Activated CD8-positive, alpha-beta memory T cell treated with anti-CD3 and anti-CD28 coated beads, Interleukin-2, amount 10 ng/mL, durations not matched to agents 7 days and 5 days (primary cell): ENCODE data around the gene SPRR4. TPM values are rescaled to one million over a fixed set of nuclear protein-coding genes. Genes with fewer than 3 reads are reported as not detected.
"Not testable (repeated sequence)": the region's sequence is repeated elsewhere in the genome, so short reads cannot be mapped to it uniquely, and the experiment has no call there.

Experiments
- ATAC-seq: fragments of 150-1000 bp; cut with Tn5 transposase; one replicate; pipeline ENCODE4 v1.10.0; 2021; ENCODE audit warnings: moderate library complexity
- CTCF ChIA-PET: fragments of 350-600 bp; sonication (Branson Sonifier 250); formaldehyde crosslinking; loops from one replicate; lab custom pipeline; 2021; ENCODE audit warnings: antibody characterized with exemption; lab: Charles Lee
- DNase-seq: peaks from one replicate; pipeline ENCODE4 v3.0.0-alpha.2; 2020
- H3K27ac Mint-ChIP-seq: one replicate; pipeline ENCODE4 v1.8.0; 2021; ENCODE audit warnings: mild to moderate bottlenecking, mixed read lengths
- H3K27me3 Mint-ChIP-seq: one replicate; pipeline ENCODE4 v1.8.0; 2021; ENCODE audit warnings: mixed read lengths
- H3K36me3 Mint-ChIP-seq: one replicate; pipeline ENCODE4 v1.8.0; 2021; ENCODE audit warnings: mild to moderate bottlenecking, mixed read lengths
- H3K4me1 Mint-ChIP-seq: one replicate; pipeline ENCODE4 v1.8.0; 2021; ENCODE audit warnings: mixed read lengths
- H3K4me3 Mint-ChIP-seq: one replicate; pipeline ENCODE4 v1.8.0; 2021; ENCODE audit warnings: mild to moderate bottlenecking, moderate library complexity, mixed read lengths
- H3K9me3 Mint-ChIP-seq: one replicate; pipeline ENCODE4 v1.8.0; 2022; ENCODE audit warnings: low read depth, mixed read lengths
- total RNA-seq, 2 experiments: library from RNA; stranded (reverse); gene quantifications; one replicate each; pipeline ENCODE4 v1.2.3, GENCODE V29; 2021

Gene SPRR4
- total RNA-seq, 2 experiments from 2014 or later, result not detected

DNA sequence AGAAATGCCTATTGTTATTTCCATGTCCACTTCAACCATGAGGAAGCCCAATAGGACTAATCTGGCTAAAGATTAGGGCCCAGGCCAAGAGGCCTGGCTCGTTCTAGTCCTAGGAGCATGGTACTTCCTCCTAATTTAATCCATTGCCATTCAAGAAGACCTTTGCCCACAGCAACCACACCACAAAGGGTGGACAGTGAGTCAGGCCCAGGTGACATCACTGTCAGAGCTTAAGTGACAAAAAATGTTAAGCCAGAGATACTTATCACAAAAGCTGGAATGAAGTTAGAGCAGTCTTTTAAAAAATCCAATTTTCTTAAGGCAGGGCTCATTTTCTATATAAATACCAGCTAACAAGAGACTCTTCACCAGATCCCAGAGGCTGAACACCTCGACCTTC, 30.9 kb downstream of the SPRR4 start, which contains the start of gene SPRR3:
TSS of gene SPRR3 (plus strand) at position 368 of the 400 bp plus-strand sequence. CDS start 1,272 bp downstream, outside the sequence.
- Mint-ChIP-seq H3K9me3 (no peaks in the 10 kb centered on the region), H3K27ac (no peak within 1 kb of the TSS), H3K4me1 (no peaks in the 10 kb centered on the region), H3K27me3 (no peaks in the 10 kb centered on the region), H3K36me3 (no peaks in the 10 kb centered on the region), H3K4me3 (no peak within 1 kb of the TSS)
- CTCF ChIA-PET, result no interaction called here
- DNase-seq, result no peak
- no peak for ATAC-seq

DNA sequence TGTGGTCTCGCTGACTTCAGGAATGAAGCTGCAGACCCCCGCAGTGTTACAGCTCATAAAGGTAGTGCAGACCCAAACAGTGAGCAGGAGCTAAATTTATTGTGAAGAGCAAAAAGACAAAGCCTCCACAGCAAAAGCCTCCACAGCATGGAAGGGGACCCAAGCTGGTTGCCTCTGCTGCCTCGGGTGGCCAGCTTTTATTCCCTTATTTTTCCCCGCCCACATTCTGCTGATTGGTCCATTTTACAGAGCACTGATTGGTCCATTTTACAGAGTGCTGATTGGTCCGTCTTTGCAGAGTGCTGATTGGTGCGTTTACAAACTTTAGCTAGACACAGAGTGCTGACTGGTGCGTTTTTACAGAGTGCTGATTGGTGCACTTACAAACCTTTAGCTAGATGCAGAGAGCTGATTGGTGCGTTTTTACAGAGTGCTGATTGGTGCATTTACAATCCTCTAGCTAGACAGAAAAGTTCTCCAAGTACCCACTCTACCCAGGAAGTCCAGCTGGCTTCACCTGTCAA, 40.8 kb downstream of the SPRR4 start:
- H3K27me3 Mint-ChIP-seq, DNase-seq, H3K4me1 Mint-ChIP-seq, H3K27ac Mint-ChIP-seq, ATAC-seq, H3K9me3 Mint-ChIP-seq, H3K36me3 Mint-ChIP-seq, H3K4me3 Mint-ChIP-seq, CTCF ChIA-PET: not testable (repeated sequence)

DNA sequence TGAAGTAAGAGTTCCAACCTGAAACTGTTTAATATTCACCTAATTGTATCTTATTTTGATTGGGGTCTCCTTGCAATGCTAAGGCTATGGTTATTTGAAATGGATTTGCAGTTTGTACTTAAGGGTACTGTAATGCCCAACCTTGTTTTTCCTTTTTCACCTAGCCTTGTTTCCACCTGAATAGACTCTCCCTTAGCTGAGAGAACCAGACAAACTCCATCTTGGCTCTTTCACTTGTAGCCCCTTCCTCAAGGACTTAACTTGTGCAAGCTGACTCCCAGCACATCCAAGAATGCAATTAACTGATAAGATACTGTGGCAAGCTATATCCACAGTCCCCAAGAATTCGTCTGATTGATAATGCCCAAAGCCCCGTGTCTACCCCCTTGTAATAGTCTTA, 51.4 kb downstream of the SPRR4 start:
- H3K27ac Mint-ChIP-seq, DNase-seq, H3K9me3 Mint-ChIP-seq, ATAC-seq, H3K27me3 Mint-ChIP-seq, H3K4me1 Mint-ChIP-seq, H3K4me3 Mint-ChIP-seq, CTCF ChIA-PET, H3K36me3 Mint-ChIP-seq: not testable (repeated sequence)

Other genes starting within 250 kb of the SPRR4 start
- gene KPRP, start 212.6 kb upstream of the SPRR4 start, total RNA-seq, result not detected
- not detected for gene LCE1F, start 195.5 kb upstream of the SPRR4 start, total RNA-seq
- gene LCE1E, start 184.4 kb upstream of the SPRR4 start, total RNA-seq, result not detected
- gene LCE1D, start 173.9 kb upstream of the SPRR4 start, total RNA-seq, result not detected
- not detected for gene LCE1C, start 164.0 kb upstream of the SPRR4 start, total RNA-seq
- not detected for gene LCE1B, start 158.7 kb upstream of the SPRR4 start, total RNA-seq
- not detected for gene LCE1A, start 143.2 kb upstream of the SPRR4 start, total RNA-seq
- gene LCE6A, start 127.8 kb upstream of the SPRR4 start, total RNA-seq, result not detected
- not detected for gene LCE7A, start 110.7 kb upstream of the SPRR4 start, total RNA-seq
- not detected for gene SMCP, start 92.3 kb upstream of the SPRR4 start, total RNA-seq
- not detected for gene IVL, start 62.1 kb upstream of the SPRR4 start, total RNA-seq
- gene SPRR5, start 23.4 kb upstream of the SPRR4 start, total RNA-seq, result not detected
- not detected for gene SPRR1A, start 13.4 kb downstream of the SPRR4 start, total RNA-seq
- not detected for gene SPRR3, start 31.1 kb downstream of the SPRR4 start, total RNA-seq
- not detected for gene SPRR1B, start 60.6 kb downstream of the SPRR4 start, total RNA-seq
- gene SPRR2D, start 70.5 kb downstream of the SPRR4 start, total RNA-seq, result not detected
- gene SPRR2A, start 86.9 kb downstream of the SPRR4 start, total RNA-seq, result not detected
- gene SPRR2B, start 101.0 kb downstream of the SPRR4 start, total RNA-seq, result not detected
- not detected for gene SPRR2E, start 123.9 kb downstream of the SPRR4 start, total RNA-seq
- gene SPRR2F, start 142.9 kb downstream of the SPRR4 start, total RNA-seq, result not detected
- gene SPRR2G, start 180.2 kb downstream of the SPRR4 start, total RNA-seq, result not detected
- not detected for gene LELP1, start 232.8 kb downstream of the SPRR4 start, total RNA-seq
- not detected for gene PRR9, start 246.9 kb downstream of the SPRR4 start, total RNA-seq